Right lung (tissue), 5 donors: ENCODE measurements around the gene INHBC. TPM values are rescaled to one million over a fixed set of nuclear protein-coding genes. Genes with fewer than 3 reads are reported as not detected.
"Not testable (repeated sequence)": the region's sequence is repeated elsewhere in the genome, so short reads cannot be mapped to it uniquely, and the experiment has no call there.

ENCODE experiments used
- DNase-seq, 2 donors: peaks; one replicate each; pipeline ENCODE4 v3.0.0-alpha.2; 2013
- polyA plus RNA-seq, 5 donors: library from polyadenylated mRNA; unstranded; fragments of 120-200 nt; gene quantifications; one replicate each; pipeline versions ENCODE4 v1.2.1 to v1.2.3, GENCODE V29; 2013; ENCODE audit warnings: inconsistent platforms in 1 of 5, low replicate concordance in 1 of 5; ENCODE audit not compliant: insufficient read length in 5 of 5, insufficient read depth in 1 of 5

The INHBC gene
- polyA plus RNA-seq, 5 donors, result 0.09 to 0.29 (median 0.21) TPM

DNA sequence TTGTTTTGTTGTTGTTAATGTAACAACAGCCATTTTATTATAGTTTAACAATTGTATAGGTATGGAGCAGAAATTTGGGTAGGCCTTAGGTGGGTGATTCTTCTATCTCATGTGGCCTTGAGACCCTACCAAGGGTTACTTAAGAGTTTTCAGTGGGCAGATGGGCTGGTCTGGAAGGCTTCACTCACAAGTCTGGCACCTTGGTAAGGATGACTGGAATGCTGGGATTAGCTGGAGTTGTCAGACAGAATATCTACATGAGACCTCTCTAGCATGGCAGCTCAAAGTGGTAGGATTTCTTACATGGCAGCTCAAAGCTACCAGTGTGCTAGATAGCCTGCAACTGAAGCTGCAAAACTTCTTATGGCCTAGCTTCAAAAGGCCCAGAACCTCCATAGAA is 51.1 kb downstream of the INHBC start:
- no peak for DNase-seq

DNA sequence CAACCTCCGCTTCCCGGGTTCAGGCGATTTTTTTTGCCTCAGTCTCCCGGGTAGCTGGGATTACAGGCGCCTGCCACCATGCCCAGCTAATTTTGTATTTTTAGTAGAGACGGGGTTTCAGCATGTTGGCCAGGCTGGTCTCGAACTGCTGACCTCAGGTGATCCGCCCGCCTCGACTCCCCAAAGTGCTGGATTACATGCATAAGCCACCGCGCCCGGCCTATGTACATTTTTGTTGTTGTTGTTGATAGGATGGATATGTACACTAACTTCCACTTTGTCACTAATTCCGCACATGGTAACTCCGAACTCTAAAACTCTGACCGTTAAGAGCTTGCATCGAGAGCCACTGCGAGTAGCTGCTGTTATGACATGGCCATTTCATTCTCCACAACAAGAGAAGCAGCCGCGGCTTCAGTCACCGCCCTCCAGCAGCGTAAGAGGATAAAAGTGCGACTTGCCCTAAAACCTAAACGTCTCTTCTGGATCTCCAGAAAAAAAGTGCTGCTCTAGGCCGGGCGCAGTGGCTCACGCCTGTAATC is 52.5 kb downstream of the INHBC start:
- no peak for DNase-seq

DNA sequence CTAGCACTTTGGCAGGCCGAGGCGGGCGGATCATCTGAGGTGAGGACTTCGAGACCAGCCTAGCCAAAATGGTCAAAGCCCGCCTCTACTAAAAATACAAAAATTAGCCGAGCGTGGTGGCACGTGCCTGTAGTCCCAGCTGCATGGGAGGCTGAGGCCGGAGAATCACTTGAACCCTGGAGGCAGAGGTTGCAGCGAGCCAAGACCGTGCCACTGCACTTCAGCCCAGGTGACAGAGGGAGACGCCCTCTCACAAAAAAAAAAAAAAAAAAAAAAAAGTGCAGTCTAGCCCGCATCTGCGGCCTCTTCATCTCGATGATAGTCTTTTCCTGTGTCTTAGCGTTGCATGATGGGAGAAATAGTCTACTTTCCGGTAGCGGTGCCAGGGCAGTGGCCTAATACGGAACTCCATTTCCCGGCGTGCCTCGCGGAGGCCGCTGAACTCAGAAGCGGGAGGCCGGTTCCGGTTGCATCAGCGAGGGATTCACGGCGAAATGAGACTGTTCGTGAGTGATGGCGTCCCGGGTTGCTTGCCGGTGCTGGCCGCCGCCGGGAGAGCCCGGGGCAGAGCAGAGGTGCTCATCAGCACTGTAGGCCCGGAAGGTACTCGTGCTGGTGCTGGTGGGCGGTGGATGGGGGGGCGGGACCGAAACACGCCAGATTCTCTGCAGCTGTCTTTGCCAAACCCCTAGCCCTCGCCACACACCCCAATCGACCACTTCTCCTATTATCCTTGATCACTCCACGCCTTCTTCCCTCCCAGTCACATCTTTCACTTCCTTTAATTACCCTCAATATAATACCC is 53.2 kb downstream of the INHBC start, which contains the start of gene MARS1:
Gene MARS1, plus strand, starts transcription at position 472 of the 805 bp plus-strand sequence. Its CDS starts 23 bp downstream, at position 495.
- peak; percentile 94 for DNase-seq

- DNase-seq, result no peak
Measured at GRCh38 chr12:57488402-57489156, 54.0 kb downstream of the INHBC start.

DNA sequence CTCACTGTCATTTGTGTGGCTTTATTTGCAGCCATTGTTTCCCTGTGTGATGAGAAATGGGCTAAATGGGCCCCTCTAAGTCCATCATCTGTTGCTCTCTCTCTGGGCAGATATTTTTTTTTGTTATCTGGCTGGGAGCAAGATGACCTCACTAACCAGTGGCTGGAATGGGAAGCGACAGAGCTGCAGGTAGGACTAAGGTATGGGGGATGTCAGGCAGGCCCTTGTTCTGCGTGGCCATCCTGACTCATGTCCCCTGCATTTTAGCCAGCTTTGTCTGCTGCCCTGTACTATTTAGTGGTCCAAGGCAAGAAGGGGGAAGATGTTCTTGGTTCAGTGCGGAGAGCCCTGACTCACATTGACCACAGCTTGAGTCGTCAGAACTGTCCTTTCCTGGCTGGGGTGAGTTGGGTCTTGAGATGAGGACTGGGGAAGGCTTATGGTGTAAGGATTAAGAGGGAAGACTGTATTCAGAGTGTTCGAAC is 54.6 kb downstream of the INHBC start:
- DNase-seq, result no peak

- DNase-seq, result no peak
Measured at GRCh38 chr12:57490126-57490525, 55.5 kb downstream of the INHBC start.

DNA sequence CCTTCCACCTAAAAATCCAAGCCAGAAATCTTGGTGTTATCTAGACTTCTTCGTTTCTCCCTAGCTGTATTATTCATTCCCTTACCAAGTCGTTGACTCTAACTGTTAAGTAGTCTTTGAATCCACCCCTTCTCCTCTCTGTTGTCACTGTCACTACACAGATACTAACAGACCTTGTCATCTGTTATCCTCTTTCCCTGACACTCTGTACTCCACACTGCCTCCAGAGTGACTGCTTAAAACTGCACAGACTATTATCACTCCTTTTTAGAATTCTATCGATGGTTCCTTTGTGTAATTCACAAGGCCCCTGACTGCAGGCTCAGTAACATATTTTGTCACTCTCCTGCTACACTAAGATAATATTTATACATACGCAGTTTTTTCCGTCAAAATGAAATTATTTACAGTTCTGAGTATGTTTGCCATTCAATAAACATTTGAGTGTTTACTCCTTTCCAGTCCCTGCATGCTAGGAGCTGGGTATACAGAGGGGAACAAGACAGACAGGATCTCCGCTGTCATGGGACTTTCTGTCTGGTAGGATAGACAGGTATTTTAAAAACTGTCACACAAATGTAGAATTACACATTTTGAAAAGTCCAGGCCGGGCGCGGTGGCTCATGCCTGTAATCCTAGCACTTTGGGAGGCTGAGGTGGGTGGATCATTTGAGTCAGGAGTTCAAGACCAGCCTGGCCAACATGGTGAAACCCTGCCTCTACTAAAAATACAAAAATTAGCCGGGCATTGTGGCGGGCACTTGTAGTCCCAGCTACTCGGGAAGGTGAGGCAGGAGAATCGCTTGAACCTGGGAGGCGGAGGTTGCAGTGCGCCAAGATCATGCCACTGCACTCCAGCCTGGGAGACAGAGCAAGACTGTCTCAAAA is 57.1 kb downstream of the INHBC start:
- no peak for DNase-seq

DNA sequence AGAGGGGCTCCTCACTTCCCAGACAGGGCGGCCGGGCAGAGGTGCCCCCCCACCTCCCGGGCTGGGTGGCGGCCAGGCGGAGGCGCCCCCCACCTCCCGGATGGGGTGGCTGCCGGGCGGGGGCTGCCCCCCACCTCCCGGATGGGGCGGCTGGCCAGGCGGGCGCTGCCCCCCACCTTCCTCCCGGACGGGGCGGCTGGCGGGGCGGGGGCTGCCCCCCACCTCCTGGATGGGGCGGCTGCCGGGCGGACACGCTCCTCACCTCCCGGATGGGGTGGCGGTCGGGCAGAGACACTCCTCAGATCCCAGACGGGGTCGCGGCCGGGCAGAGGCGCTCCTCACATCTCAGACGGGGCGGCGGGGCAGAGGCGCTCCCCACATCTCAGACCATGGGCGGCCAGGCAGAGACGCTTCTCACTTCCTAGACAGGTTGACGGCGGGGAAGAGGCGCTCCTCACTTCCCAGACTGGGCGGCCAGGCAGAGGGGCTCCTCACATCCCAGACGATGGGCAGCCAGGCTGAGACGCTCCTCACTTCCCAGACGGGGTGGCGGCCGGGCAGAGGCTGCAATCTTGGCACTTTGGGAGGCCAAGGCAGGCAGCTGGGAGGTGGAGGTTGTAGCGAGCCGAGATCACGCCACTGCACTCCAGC is 60.6 kb downstream of the INHBC start:
- not testable (repeated sequence) for DNase-seq

DNA sequence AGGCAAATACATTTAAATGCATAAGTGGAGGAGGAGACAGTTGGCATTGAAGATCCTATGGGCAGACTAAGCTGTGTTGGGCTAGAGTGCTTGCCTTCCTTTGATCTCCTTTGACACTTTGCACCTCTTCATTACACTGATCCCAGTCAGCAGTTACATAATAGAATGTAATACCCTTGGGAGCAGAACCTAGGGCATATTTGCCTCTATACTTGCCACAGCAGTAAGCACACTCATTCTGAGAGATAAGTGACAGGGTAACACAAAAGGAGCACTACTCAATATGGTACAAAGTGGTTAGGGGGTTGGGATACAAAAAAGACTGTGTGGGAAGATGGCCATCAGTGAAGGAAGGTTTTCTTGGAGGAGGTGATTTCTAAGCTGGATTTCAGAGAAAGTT is 62.2 kb downstream of the INHBC start:
- DNase-seq, result no peak

DNA sequence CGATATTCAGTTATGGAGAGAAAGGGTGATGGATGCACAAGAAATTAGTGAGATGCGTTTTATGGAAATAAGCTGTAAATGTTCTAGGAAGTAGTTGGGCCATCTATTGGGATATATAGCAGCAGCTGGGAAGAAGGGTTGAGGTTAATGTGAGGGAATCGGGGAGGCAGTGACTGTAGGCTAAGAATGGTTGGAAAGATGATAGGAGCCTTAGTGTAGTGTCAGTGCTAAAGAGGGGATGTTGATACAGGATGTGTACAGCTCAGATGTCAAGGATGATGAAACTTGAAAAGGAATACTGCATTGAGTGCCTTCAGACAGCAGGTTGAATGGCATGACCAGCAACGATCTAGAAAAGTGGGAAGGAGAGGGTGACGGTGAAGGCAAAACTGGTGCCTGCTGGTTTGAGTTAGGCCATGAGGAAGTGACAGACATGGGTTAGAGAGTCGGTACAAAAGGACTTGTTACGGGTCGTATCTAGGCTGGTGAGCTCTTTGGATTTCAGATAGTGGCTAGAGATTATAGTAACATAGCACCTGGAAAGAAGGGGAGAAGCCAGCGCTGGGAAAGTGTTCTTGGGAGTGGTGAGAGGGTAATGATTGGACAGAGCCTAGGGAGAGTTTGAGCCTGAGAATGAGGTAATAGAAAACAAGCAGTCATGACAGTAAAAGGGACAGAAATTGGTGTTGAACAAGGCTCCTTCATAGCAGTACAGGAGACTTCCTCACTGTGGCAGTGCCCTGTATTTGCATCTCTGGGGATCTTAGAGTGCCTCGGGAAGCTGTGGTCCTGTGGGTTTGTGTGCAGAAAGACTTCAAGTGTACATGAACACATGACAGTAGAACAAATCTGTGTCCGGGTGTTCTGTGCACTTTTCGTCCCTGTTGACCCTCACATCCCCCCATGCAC is 62.9 kb downstream of the INHBC start:
- no peak for DNase-seq

- DNase-seq, result no peak
Measured at GRCh38 chr12:57498132-57498502, 63.5 kb downstream of the INHBC start.

GRCh38 chr12:57498571-57498970 is 64.0 kb downstream of the INHBC start:
- DNase-seq, result no peak

DNA sequence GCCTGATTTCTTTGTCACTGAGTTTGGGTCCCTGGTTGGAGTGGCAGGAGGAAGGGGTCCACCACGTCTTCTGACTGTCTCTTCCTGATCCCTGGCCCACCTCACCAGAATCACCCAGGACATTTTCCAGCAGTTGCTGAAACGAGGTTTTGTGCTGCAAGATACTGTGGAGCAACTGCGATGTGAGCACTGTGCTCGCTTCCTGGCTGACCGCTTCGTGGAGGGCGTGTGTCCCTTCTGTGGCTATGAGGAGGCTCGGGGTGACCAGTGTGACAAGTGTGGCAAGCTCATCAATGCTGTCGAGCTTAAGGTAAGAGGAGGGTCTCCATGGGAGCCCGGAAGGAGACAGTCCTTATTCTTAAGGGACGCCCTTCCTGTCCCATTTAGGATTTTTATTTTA is 65.6 kb downstream of the INHBC start:
- DNase-seq, result no peak

Other genes starting within 250 kb of the INHBC start
- 1 to 10 TPM in 2 of 5 donors, under 1 TPM in 3; 0.52 to 2.0 (median 0.91) TPM for gene NXPH4, start 218.0 kb upstream of the INHBC start, polyA plus RNA-seq
- 10 to 100 TPM; 64.9 to 89.4 (median 73.2) TPM for gene SHMT2, start 205.1 kb upstream of the INHBC start, polyA plus RNA-seq
- 10 to 100 TPM in 1 of 5 donors, 1 to 10 TPM in 4; 2.9 to 20.8 (median 4.3) TPM for gene STAC3, start 183.6 kb upstream of the INHBC start, polyA plus RNA-seq
- gene R3HDM2, start 3.7 kb upstream of the INHBC start, polyA plus RNA-seq, result 10 to 100 TPM; 60.9 to 89.4 (median 80.8) TPM
- gene INHBE, start 20.5 kb downstream of the INHBC start, polyA plus RNA-seq, result 1 to 10 TPM in 2 of 5 donors, under 1 TPM in 3; 0.54 to 1.2 (median 0.90) TPM
- gene GLI1, start 25.0 kb downstream of the INHBC start, polyA plus RNA-seq, result 10 to 100 TPM; 27.6 to 41.1 (median 34.5) TPM
- gene ARHGAP9, start 45.1 kb downstream of the INHBC start, polyA plus RNA-seq, result 1 to 10 TPM; 4.4 to 5.4 (median 5.2) TPM
- 100 to 1,000 TPM in 3 of 5 donors, 10 to 100 TPM in 2; 90.0 to 133 (median 109) TPM for gene MARS1, start 53.3 kb downstream of the INHBC start, polyA plus RNA-seq
- gene DDIT3, start 85.7 kb downstream of the INHBC start, polyA plus RNA-seq, result 10 to 100 TPM; 18.1 to 26.4 (median 19.2) TPM
- 10 to 100 TPM; 55.7 to 78.7 (median 72.7) TPM for gene MBD6, start 88.0 kb downstream of the INHBC start, polyA plus RNA-seq
- 100 to 1,000 TPM; 149 to 169 (median 154) TPM for gene DCTN2, start 112.4 kb downstream of the INHBC start, polyA plus RNA-seq
- gene KIF5A, start 115.3 kb downstream of the INHBC start, polyA plus RNA-seq, result 1 to 10 TPM; 4.6 to 6.1 (median 5.1) TPM
- 10 to 100 TPM; 18.1 to 22.8 (median 20.1) TPM for gene PIP4K2C, start 156.4 kb downstream of the INHBC start, polyA plus RNA-seq
- gene DTX3, start 170.0 kb downstream of the INHBC start, polyA plus RNA-seq, result 10 to 100 TPM; 52.7 to 65.6 (median 61.0) TPM
- gene ARHGEF25, start 176.7 kb downstream of the INHBC start, polyA plus RNA-seq, result 10 to 100 TPM; 38.6 to 50.4 (median 46.4) TPM
- 1 to 10 TPM in 4 of 5 donors, under 1 TPM in 1; 0.82 to 1.7 (median 1.6) TPM for gene B4GALNT1, start 198.4 kb downstream of the INHBC start, polyA plus RNA-seq